Activated effector memory CD4-positive, alpha-beta T cell treated with Interleukin-2 at 50 U/mL for 16 hours (primary cell): ENCODE data around the gene CHD9.
"Not testable (repeated sequence)": the region's sequence is repeated elsewhere in the genome, so short reads cannot be mapped to it uniquely, and the experiment has no call there.

Source experiments
- DNase-seq: peaks from one replicate; pipeline ENCODE4 v3.0.0-alpha.2; 2020

Gene CHD9

DNA sequence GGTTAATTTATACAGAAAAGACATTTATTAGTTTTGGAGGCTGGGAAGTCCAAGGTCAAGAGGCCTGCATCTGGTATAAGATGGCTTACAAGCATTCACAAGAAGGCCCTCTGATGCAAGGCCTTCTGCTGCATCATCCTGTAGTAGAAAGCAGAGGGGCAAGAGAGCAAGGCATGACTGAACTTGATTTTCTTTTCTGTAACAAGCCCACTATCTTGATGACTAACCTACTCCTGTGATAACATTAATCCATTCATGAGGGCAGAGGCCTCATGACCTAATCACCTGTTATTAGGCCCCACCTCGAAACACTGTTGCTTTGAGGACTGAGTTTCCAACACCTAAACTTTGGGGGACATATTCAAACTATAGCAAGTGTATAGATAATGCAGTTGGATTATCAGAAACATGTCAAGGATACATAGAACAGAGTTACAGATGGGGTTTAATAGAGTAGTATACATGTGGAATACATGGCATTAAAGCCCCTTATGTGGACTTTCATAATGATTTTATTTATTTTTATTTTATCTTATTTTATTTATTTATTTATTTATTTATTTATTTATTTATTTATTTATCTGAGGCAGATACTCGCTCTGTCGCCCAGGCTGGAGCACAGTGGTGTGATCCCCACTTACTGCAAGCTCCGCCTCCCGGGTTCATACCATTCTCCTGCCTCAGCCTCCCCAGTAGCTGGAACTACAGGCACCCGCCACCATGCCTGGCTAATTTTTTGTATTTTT lies 88.2 kb downstream of the CHD9 start:
- no peak for DNase-seq

DNA sequence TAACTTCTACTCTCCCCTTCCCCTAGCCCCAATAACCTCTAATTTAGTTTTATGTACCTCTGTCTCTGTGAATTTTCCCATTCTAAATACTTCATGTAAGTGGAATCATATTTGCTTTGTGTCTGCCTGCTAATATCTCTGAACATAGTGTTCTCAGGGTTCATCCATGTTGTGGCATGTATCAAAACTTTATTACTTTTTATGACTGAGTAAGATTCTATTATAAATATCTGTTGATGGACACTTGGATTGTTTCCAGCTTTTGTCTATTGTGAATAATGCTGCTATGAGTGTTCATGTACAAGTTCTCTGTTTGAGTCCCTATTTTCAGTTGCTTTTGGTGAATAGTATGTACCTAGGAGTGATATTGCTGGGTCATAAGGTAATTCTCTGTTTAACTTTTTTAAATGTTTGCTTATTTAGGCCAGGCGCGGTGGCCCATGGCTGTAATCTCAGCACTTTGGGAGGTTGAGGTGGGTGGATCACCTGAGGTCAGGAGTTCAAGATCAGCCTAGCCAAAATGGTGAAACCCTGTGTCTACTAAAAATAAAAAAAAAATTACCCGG lies 92.8 kb downstream of the CHD9 start:
- no peak for DNase-seq

DNA sequence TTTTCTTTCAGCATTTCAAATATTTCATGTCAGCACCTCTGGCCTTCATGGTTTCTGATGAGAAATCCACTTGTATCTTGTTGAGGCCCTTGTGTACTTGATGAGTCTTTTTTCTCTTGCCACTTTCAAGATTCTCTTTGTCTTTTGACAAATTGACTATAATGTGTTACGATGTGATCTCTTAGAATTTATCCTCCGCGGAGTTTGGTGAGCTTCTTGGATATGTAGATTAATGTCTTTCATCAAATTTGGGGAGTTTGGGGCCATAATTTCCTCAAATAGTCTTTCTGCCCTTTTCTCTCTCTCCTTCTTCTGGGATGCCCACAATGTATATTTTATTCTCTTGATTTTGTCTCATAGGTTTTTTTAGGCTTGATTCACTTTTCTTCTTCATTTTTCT lies 96.0 kb downstream of the CHD9 start:
- DNase-seq = no peak

DNA sequence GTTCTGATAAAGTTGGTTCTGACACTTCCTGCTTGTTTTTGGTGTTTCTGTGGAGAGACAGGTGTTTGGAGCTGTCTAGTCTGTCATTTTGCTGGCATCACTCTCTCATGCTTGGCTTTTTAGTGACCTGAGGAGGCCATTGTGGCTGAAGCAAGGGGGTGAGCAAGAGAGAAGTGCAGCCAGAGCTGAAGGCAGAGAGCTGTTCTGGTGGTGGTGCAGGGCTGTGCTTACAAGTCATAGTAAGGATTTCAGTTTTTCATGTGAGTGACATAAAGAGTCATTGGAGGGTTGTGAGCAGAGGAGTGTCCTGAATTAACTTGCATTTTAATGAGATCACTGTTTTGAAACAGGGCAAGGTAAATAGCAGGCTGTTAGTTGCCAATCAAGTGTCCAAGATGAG lies 97.5 kb downstream of the CHD9 start:
- DNase-seq = no peak

DNA sequence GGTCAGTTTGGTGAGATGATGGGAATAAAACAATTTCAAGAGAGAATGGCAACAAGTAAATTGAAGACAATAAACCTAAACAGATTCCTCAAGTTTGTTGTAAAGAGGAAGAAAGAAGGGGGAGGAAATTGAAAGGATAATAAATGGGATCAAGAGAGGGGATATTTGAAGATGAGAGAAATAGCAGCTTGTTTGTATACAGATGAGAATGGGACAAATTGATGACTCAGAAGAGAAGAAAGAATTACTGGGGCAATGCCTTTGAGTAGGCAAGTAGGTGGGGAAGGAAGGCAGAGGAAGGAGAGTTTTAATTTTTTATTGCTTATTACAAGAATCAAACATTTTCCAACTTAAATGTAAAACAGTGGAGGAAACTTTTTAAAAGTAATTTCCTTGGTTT lies 98.3 kb downstream of the CHD9 start:
- no peak for DNase-seq

DNA sequence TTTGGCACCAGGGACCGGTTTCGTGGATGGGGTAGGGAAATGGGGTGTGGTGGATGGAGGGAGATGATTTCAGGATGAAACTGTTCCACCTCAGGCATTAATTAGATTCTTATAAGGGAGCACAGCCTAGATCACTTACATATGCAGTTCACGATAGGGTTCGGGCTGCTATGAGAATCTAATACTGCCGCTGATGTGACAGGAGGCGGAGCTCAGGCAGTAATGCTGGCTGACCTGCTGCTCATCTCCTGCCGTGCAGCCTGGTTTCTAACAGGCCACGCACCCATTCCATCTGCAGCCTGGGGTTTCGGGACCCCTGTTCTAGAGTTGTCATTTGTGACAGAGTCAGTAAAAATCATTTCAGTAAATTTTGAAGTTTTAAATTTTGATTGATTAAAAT lies 99.7 kb downstream of the CHD9 start:
- DNase-seq = no peak

DNA sequence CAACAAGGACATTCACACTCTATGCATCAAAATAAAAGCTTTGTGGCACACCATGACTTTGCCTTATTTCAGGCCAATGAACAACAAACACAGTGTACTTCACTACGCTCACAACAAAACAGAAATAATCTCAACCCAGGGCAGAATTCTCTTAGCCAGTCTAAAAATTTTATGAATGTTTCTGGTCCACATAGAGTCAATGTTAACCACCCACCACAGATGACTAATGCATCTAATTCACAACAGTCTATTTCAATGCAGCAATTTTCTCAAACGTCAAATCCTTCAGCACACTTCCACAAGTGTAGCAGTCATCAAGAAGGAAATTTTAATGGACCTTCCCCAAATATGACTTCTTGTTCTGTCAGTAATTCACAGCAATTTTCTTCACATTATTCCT lies 101.7 kb downstream of the CHD9 start:
- no peak for DNase-seq

DNA sequence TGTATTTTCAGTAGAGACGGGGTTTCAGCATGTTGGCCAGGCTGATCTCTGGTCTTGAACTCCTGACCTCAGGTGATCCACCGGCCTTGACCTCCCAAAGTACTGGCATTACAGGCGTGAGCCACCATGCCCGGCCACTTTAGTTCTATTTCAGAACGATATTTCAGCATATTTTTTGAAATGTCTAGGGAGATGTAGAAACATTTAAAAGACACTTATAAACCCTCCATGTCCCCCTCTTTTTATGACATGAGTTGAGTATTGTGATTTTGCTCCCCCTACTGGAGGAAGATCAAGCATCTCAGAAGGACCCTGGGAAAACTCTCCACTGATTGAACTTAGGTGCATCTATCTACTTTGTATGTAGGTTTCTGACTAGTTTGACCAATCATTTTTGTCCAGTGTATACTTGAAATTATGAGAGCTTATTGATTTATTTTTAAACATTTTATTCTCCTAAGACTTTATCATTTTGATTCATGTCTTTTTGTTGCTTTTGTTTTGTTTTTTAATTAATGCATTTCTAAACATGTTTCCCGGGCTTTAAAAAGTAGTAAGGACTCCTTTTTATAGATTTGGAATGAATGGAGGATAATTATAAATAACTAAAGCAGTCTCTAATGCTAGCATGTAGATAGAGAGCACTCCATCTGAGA lies 105.1 kb downstream of the CHD9 start:
- no peak for DNase-seq

DNA sequence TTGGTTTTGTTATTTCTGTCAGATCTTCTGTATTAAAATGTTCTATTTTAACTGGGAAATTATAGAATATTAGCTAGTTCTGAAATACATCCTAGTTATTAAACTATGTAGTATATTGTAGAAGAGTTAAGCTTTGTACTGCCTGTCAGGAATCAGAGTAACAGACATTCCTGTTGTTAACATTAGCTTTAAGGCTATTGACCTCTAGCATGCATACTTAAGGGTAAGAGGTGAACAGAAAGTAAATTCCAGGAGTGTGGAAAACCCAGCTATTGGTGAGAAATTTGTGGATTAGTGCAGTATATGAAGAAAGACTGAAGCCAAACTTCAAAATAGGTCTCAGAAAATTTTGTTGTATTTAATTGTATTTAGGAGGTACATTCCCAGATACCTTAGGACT lies 111.3 kb downstream of the CHD9 start:
- DNase-seq = no peak

DNA sequence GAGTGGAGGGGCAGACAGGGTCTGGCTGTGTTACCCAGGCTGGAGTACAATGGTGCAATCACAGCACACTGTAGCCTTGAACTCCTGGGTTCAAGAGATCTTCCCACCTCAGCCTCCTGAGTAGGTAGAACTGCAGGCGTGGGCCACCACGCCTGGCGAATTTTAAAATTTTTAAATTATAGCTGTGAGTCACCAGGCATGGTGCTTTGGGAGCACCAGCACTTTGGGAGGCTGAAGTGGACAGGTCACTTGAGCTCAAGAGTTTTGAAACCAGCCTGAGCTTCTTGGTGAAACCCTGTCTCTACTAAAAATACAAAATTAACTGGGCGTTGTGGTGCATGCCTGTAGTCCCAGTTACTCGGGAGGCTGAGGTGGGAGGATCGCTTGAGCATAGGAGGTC lies 114.0 kb downstream of the CHD9 start:
- no peak for DNase-seq

DNA sequence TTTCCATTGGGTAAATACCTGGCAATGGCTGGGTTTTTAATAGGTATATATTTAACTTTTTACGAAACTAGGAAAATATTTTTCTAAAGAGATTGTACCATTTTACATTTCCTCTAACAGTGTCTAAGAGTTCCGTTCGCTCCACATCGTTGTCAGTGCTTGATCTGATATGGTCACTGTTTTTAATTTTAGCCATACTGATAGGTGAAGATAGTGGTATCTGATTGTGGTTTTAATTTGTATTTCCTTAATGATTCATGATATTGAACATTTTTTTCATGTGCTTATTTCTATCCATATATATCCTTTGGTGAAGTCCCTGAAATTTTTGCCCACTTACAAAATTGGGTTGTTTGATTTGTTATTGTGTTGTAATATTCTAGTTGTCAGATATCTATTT lies 117.7 kb downstream of the CHD9 start:
- DNase-seq = no peak

DNA sequence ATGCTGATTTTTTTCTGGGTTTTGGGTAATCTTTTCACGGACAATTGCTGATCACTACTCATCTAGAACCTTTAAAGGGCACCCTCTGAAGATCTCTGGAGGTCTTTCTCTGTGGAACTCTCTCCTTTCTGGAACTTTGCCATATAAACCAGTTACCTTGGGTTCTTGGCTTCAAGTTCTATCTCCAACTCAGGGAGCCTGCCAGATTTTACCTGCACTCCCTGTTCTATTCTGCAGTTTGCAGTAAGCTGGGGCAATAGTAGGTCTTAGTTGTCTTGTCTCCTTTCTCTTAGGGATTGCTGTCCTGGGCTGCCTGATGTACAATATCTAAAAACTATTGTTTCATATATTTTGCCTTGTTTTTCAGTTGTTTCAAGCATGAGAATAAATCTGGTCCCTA lies 120.3 kb downstream of the CHD9 start:
- no peak for DNase-seq

DNA sequence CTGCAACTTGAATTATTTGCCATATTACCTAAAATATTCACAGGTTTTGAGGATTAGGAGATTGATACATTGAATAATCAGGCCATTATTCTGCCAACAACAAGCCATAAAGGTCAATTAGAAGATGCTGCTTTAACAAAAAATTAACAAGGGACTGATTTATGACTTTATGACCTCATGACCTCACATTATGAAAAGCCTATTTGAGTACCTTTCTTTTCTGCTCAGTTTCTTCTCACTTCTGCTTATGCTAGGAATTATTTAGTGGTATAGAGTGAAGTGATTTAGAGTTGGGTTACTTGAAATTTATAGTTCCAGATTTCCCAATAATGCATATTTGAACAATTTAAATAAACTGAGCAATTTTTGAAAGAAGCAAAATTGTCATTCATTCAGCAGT lies 121.6 kb downstream of the CHD9 start:
- no peak for DNase-seq

DNA sequence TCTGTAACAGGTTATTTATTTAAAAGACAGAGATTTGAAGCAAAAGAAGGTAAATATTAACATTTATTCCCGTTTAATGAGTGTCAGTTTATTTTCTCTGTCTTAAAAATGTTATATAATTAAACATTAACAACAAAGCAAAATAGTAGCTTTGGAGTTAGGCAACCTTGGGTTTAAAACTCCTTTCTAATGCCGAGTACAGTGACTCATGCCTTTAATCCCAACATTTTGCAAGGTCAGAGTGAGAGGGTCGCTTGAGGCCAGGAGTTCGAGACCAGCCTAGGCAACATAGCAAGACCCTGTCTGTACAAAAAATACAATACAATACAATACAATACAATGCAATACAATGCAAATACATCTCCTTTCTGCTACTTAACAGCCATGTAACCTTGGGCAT lies 128.7 kb downstream of the CHD9 start:
- DNase-seq = no peak

DNA sequence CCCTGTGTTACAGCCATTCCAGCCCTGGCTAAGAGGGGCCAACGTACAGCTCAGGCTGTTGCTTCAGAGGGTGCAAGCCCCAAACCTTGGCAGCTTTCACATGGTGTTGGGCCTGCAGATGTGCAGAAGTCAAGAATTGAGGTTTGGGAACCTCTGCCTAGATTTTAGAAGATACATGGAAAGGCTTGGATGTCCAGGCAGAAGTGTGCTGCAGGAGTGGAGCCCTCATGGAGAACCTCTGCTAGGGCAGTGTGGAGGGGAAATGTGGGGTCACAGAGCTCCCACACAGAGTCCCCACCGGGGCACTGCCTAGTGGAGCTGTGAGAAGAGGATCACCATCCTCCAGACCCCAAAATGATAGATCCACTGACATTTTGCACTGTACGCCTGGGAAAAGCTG lies 130.9 kb downstream of the CHD9 start:
- DNase-seq = not testable (repeated sequence)

DNA sequence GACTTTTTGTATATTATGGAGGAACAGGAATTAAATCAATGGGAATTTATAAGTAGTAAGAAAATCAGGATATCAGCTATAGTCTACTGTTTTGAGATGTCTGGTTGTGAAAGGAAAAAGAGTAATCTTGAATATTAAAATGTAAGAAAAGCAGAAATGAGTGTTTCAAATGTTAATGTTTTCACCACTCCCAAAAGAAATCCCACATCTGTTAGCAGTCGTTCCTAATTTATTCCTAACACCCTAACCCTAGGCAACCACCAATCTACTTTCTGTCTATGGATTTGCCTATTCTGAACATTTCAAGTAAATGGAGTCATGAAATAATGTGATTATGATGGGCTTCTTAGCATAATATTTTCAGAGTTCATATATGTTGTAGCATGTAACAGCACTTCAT lies 133.0 kb downstream of the CHD9 start:
- DNase-seq = no peak

DNA sequence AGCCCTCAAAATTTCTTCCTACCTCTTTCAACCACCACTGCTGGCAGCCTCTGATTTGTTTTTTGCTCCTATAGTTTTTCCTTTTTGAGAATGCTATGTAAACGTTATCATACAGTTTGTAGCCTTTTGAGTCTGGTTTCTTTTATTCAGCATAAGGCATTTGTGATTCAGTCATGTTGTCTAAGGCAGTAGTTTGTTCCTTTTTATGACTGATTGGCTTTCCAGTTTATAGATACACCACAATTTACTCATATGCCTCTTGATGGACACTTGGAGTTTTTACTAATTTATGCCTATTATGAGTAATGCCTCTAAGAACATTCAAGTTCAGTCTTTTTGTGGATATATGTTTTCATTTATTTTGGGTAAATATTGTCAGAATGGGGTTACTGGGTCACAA lies 136.6 kb downstream of the CHD9 start:
- no peak for DNase-seq

DNA sequence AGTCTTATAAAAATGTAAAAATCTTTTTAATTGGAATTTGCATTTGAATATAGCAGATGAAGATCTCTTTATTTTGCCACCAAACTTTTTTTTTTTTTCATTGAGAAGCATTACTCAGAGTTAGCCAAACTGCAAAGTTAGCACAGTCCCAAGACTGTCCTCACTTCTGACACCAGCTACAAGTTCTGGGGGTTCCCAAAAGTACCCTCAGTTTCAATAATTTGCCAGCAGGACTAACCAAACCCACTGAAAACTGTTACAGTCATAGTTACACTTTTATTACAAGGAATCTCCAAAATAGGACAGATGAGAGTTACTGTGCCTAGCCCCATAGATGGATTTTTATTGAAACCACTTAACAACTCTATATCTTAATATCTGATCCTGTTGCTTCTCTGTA lies 144.1 kb downstream of the CHD9 start:
- DNase-seq = no peak

DNA sequence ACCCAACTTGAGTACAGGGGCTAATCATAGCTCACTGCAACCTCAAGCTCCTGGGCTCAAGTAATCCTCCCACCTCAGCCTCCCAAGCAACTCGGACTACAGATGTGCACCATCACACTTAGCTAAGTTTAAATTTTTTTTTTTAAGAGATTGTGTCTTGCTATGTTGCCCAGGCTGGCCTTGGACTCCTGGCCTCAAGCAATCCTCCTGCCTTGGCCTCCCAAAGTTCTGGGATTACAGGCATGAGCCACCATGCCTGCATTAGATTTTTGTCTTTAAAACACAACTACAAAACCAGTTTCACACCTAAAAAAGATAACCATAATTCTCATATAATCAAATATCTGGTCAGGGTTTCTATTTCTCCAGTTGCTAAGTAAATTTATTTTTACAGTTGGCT lies 147.1 kb downstream of the CHD9 start:
- no peak for DNase-seq

DNA sequence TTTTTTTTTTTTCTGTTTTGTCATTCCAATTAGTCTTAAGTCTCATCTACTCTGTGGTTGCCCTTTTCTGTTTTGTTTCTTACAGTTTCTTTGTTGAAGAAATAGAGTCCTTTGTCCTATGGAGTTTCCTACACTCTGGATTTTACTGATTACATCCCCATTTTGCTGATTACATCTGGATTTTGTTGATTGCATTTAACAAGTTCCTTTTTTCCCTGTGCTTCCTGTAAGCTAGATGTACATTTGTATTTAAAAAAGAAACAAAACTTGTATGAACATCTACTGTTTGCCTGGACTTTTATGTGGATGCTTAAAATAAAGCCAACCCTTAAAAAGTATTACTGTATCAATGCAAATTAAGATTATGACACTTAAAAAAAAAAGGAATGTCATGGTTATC lies 147.6 kb downstream of the CHD9 start:
- no peak for DNase-seq

DNA sequence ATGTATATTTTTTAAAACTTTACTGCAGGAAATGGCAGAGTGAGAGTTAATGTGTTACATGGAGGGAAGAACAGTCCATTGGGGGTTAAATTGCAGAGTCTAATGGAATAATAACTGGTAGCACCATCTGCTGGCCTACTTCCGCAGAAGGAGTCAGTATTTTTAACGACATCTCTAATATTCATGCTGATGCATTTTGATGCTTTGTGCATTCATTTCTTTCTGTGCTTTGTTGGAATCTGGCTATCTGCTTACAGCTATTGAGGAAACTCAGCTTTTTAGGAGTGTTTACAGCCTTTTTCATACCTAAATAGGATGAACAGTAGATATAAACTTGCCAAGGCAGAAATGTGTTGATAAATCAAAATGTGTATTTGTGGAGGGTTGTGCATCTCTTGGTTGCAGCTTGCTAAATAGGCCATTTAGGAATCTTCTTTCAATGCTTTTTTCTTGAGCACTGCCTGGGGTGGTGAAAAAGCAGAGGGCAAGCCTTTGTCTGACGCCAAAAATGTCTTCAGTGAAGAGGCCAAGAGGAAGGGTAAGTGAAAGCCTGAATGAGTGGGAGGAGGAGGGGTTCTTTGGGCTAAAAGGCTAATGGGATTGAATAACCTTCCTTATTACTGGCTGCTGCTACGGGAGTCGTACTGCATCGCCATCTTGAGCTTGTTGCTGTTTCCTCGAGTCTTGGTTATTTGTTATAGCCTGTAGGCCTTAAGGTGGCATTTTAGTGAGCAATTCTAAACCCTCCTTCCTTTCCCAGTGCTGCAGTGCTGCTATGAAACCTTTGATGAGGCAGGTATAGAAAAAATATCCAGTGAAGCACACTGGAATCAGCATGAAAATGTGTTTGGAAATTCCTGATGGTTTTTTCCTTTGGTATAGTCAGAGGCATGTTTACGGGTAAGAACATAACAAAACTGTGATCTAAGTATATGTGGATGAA lies 153.3 kb downstream of the CHD9 start:
- no peak for DNase-seq

DNA sequence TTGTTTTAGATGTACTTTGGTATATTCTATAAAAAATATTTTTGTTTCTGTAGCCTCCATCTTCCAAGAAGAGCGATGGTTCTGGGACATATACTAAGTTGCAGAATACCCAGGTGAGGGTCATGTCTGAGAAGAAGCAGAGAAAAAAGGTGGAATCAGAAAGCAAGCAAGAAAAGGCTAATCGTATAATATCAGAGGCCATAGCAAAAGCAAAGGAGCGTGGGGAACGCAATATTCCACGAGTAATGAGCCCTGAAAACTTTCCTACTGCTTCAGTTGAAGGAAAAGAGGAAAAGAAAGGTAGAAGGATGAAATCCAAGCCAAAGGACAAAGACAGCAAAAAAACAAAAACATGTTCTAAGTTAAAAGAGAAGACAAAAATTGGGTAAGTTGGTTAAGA lies 154.6 kb downstream of the CHD9 start:
- no peak for DNase-seq

DNA sequence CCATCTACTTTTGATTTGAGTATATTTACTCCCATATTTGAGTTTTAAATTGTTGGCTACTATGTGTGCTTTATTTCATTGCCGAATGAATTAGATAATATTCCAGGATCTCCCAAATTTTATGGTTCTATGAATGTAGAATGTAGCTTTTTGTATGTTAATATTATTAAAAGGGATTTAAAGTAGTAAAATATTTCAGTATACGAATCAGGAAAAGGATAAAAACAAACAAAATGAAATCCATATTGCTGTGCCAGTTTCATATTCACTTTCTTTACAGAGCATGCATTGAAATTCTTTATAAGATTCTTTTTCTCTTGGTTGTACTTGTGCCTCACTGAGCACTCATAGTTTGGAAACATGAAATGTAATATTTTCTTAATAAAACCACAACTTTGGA lies 155.1 kb downstream of the CHD9 start:
- DNase-seq = no peak

DNA sequence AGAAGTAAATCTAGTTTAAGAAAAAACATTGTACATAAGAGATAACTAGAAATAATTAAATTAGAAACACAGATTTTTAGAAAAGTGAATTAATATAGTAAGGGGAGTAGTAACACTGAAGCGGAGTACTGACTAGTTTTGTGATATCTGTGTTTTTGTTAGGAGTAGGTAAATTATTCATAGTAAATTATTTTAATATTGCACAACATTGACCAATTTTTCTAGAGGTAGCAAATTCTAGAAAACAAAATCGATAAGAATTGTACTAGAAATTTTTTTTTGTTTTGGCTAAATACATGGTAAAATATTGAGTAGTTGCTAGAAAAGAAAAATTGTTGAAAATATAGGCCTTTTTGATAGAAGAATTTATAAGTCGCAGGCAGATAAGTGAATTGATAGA lies 156.5 kb downstream of the CHD9 start:
- DNase-seq = no peak
